ENCODE data around the gene SLC6A20.

GRCh38 chr3:45762647-45763302 is 33.6 kb downstream of the SLC6A20 start:
- TF ChIP-seq EGR1 (IDR thresholded peaks at IDR 0.05; ENCODE audit: low read depth), result no peak
- TF ChIP-seq, protein P1, sequence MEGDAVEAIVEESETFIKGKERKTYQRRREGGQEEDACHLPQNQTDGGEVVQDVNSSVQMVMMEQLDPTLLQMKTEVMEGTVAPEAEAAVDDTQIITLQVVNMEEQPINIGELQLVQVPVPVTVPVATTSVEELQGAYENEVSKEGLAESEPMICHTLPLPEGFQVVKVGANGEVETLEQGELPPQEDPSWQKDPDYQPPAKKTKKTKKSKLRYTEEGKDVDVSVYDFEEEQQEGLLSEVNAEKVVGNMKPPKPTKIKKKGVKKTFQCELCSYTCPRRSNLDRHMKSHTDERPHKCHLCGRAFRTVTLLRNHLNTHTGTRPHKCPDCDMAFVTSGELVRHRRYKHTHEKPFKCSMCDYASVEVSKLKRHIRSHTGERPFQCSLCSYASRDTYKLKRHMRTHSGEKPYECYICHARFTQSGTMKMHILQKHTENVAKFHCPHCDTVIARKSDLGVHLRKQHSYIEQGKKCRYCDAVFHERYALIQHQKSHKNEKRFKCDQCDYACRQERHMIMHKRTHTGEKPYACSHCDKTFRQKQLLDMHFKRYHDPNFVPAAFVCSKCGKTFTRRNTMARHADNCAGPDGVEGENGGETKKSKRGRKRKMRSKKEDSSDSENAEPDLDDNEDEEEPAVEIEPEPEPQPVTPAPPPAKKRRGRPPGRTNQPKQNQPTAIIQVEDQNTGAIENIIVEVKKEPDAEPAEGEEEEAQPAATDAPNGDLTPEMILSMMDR (IDR thresholded peaks at IDR 0.05 in 2 of 3, conservative IDR thresholded peaks at IDR 0.05 in 1 of 3; ENCODE audit: borderline replicate concordance in 1 of 3, insufficient read depth in 1 of 3, low read depth in 2 of 3, low read length in 2 of 3), result no peak
- TF ChIP-seq ELF1 (IDR thresholded peaks at IDR 0.05; ENCODE audit: borderline replicate concordance, low read depth), result no peak
- TF ChIP-seq, protein P2, sequence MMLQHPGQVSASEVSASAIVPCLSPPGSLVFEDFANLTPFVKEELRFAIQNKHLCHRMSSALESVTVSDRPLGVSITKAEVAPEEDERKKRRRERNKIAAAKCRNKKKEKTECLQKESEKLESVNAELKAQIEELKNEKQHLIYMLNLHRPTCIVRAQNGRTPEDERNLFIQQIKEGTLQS (IDR thresholded peaks at IDR 0.05), result no peak
- no peak for TF ChIP-seq RAD21 (IDR thresholded peaks at IDR 0.05; ENCODE audit: low read depth)
- no peak for TF ChIP-seq POLR2A (IDR thresholded peaks at IDR 0.05; ENCODE audit: borderline replicate concordance, extremely low read depth, insufficient read depth, insufficient read length)
- TF ChIP-seq POLR2AphosphoS5 (IDR thresholded peaks at IDR 0.05; ENCODE audit: low read depth, low read length), result no peak
- no peak for TF ChIP-seq EZH2 (IDR thresholded peaks at IDR 0.05)
- no peak for TF ChIP-seq ZNF274 (IDR thresholded peaks at IDR 0.05; ENCODE audit: low read depth, low read length)
- TF ChIP-seq EZH2phosphoT487 (IDR thresholded peaks at IDR 0.05; ENCODE audit: borderline replicate concordance), result no peak
